Measurements from ENCODE around the gene PCBP3. TPM values are rescaled to one million over a fixed set of nuclear protein-coding genes. Genes with fewer than 3 reads are reported as not detected.
A peak's percentile ranks its signal among the peaks of the same experiment; 100 is the strongest.

PCBP3 gene
- total RNA-seq, 1 experiment from 2014 or later: not detected

DNA sequence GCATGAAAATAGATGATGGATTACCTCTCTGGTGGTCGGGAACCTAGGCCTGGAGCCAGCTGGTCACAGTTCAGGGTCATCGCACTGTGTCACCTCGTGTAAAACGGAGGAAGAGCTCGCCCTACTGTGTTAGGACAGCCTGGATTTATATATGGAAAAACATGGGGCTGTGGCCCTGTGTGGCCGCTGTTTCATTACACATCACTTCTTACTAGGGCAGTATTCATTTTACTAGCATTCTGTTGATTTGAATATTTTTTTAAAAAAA, 233.6 kb downstream of the PCBP3 start:
- intact Hi-C loops (cut with micrococcal nuclease; ENCODE audit: unreplicated experiment): no loop called here
- peaks cover 18% of the 10 kb centered on the region for H3K4me1 ChIP-seq (replicated peaks; ENCODE audit: insufficient read depth)
- TF ChIP-seq EZH2 (IDR thresholded peaks at IDR 0.05; ENCODE audit: low read depth): no peak
- TF ChIP-seq, protein P1, sequence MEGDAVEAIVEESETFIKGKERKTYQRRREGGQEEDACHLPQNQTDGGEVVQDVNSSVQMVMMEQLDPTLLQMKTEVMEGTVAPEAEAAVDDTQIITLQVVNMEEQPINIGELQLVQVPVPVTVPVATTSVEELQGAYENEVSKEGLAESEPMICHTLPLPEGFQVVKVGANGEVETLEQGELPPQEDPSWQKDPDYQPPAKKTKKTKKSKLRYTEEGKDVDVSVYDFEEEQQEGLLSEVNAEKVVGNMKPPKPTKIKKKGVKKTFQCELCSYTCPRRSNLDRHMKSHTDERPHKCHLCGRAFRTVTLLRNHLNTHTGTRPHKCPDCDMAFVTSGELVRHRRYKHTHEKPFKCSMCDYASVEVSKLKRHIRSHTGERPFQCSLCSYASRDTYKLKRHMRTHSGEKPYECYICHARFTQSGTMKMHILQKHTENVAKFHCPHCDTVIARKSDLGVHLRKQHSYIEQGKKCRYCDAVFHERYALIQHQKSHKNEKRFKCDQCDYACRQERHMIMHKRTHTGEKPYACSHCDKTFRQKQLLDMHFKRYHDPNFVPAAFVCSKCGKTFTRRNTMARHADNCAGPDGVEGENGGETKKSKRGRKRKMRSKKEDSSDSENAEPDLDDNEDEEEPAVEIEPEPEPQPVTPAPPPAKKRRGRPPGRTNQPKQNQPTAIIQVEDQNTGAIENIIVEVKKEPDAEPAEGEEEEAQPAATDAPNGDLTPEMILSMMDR (conservative IDR thresholded peaks at IDR 0.05): no peak
- no peak overlapping the region for H3K4me3 ChIP-seq
- H4K20me1 ChIP-seq (ENCODE audit: insufficient read depth): no peaks in the 10 kb centered on the region
- no peak overlapping the region for H2AFZ ChIP-seq
- H3F3A ChIP-seq (ENCODE audit: insufficient read depth, low read depth): no peaks in the 10 kb centered on the region
- H3K36me3 ChIP-seq (ENCODE audit: low read depth): no peaks in the 10 kb centered on the region
- CTCF ChIA-PET: no interaction called here
- H3K9me3 ChIP-seq (ENCODE audit: insufficient read depth, low read depth): no peaks in the 10 kb centered on the region
- H3K4me2 ChIP-seq: no peak overlapping the region
- no peaks in the 10 kb centered on the region for H3K9me2 ChIP-seq (ENCODE audit: insufficient read depth)
- POLR2A ChIA-PET (ENCODE audit: unreplicated experiment): no interaction called here
- H3K79me2 ChIP-seq (ENCODE audit: low read depth): no peaks in the 10 kb centered on the region
- no peak overlapping the region for H3K27ac ChIP-seq
- no peaks in the 10 kb centered on the region for H3K27me3 ChIP-seq (ENCODE audit: insufficient read depth, low read depth)
- DNase-seq: no peak
- BruUV-seq (replicated peaks): no TSS peak

DNA sequence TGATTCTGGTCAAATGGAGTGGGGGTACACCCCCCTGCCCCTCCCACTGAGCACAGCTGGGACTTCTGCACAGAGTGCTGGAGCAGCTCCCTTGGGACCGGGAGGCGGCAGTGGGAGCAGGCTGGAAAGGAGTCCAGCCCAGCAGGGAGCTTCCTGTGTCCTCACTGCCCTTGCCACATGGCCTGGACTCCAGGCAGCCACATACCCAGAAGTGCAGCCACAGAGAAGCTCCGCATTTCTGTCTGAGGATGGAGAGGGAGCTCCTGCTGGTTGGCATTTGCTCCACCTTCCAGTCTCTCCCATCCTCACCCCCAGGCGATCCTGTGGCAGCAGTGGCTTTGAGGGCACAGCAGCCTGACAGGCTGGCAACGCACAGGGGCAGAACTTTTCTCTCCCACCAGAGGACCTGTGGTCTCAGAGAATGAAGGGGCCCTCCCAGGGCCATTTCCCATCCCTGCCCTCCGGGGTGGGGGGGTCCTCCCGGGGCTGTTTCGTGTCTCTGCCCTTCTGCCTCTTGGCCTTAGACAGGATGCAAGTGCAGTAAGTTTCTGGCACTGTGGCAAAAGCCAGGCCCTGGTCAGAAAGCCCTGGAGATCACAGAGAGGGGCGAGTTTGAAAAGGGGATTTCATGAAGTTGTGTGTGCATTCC, 234.4 kb downstream of the PCBP3 start:
- Histone ChIP-seq H3K36me3 (ENCODE audit: low read depth) (no peaks in the 10 kb centered on the region), H3K79me2 (ENCODE audit: low read depth) (no peaks in the 10 kb centered on the region), H3K4me3 (no peak overlapping the region), H3K4me2 (no peak overlapping the region), H2AFZ (no peak overlapping the region), H3K27me3 (ENCODE audit: insufficient read depth, low read depth) (no peaks in the 10 kb centered on the region), H3F3A (ENCODE audit: insufficient read depth, low read depth) (no peaks in the 10 kb centered on the region), H3K9me2 (ENCODE audit: insufficient read depth) (no peaks in the 10 kb centered on the region), H4K20me1 (ENCODE audit: insufficient read depth) (no peaks in the 10 kb centered on the region), H3K27ac (no peak overlapping the region), H3K9me3 (ENCODE audit: insufficient read depth, low read depth) (no peaks in the 10 kb centered on the region), H3K4me1 (replicated peaks; ENCODE audit: insufficient read depth) (peaks cover 18% of the 10 kb centered on the region)
- no peak for DNase-seq
- TF ChIP-seq EZH2 (IDR thresholded peaks at IDR 0.05; ENCODE audit: low read depth): no peak
- TF ChIP-seq, protein P1 (conservative IDR thresholded peaks at IDR 0.05): no peak
- ChIA-PET POLR2A (ENCODE audit: unreplicated experiment) (no interaction called here), CTCF (no interaction called here)
- intact Hi-C loops (cut with micrococcal nuclease; ENCODE audit: unreplicated experiment): no loop called here
- no TSS peak for BruUV-seq (replicated peaks)

DNA sequence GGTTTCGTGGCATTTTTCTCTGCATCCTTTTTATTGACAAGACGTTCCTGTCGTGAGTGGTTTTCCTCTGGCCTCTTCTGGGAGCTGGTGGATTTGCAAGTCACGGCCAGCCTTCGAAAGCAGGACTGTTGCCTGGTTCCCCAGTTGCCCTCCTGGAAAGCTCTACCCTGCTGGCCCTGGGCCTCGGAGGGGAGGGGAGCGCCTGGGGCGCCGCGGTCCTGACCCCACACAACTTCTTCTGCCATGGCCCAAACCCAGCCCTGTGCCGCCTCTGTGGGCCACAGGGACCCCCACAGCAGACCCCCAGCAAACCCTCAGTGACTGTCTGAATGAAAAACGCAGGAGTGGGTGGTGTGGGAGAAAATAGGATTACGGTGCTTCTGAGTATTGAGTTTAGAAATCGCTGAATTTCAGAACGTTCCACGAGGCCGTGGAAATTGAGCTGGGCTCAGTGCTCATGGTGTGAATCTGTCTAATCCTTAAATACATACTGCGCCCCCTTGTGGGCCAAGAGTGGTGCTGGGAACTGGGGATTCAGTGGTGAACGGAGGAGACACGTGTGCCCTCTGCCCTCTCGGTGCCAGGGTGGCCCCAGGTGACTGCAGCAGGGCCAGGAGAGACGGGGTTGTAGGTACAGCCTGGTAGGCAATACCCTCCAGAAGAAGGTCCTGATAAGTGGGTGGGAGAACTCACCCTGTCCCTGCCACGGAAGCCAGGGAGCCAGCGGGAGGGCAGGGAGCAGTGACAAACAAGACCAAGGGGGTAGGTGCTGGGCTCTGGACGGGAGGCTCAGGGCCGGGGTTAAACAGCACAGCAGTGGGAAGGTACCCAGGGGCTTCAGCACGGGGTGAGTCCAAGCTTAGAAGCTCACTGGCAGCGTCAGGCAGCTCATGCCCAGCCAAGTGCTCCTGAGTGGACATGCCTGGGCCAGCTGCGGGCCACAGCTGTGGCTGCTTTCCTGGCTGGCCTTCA, 236.9 kb downstream of the PCBP3 start:
- BruUV-seq (replicated peaks): no TSS peak
- peak in 1 of 2 experiments; percentile 40 for DNase-seq
- ChIA-PET POLR2A (ENCODE audit: unreplicated experiment) (no interaction called here), CTCF (interaction anchor here (0.7 kb wide), 1 partner anchor 764 kb away, joined by 3 read pairs; no protein-coding TSS in a partner anchor)
- H4K20me1 ChIP-seq (ENCODE audit: insufficient read depth): no peaks in the 10 kb centered on the region
- H3K4me3 ChIP-seq: no peak overlapping the region
- H3K9me2 ChIP-seq (ENCODE audit: insufficient read depth): no peaks in the 10 kb centered on the region
- intact Hi-C loops (cut with micrococcal nuclease; ENCODE audit: unreplicated experiment): no loop called here
- no peak overlapping the region for H3K4me2 ChIP-seq
- H2AFZ ChIP-seq: no peak overlapping the region
- H3K4me1 ChIP-seq (replicated peaks; ENCODE audit: insufficient read depth): peaks cover 9% of the 10 kb centered on the region
- no peaks in the 10 kb centered on the region for H3K9me3 ChIP-seq (ENCODE audit: insufficient read depth, low read depth)
- no peaks in the 10 kb centered on the region for H3F3A ChIP-seq (ENCODE audit: insufficient read depth, low read depth)
- no peaks in the 10 kb centered on the region for H3K79me2 ChIP-seq (ENCODE audit: low read depth)
- no peak overlapping the region for H3K27ac ChIP-seq
- no peaks in the 10 kb centered on the region for H3K36me3 ChIP-seq (ENCODE audit: low read depth)
- TF ChIP-seq, protein P1 (conservative IDR thresholded peaks at IDR 0.05): peak; percentile 68
- no peak for TF ChIP-seq EZH2 (IDR thresholded peaks at IDR 0.05; ENCODE audit: low read depth)
- H3K27me3 ChIP-seq (ENCODE audit: insufficient read depth, low read depth): no peaks in the 10 kb centered on the region
